Daoy (cell line): Measurements from ENCODE around the gene MLLT1. TPM values are rescaled to one million over a fixed set of nuclear protein-coding genes. Genes with fewer than 3 reads are reported as not detected.

Experiments used
- DNase-seq: peaks from one replicate; pipeline ENCODE4 v3.0.0-alpha.2; 2015; ENCODE audit warnings: low read depth
- total RNA-seq: library from RNA; depleted of rRNA; stranded (reverse); fragments of >200 nt; shearing (Covaris generic); gene quantifications from 2 replicates; pipeline ENCODE4 v1.2.3, GENCODE V29; 2014

Gene MLLT1
- total RNA-seq, 1 experiment from 2014 or later: 15.4 TPM

DNA sequence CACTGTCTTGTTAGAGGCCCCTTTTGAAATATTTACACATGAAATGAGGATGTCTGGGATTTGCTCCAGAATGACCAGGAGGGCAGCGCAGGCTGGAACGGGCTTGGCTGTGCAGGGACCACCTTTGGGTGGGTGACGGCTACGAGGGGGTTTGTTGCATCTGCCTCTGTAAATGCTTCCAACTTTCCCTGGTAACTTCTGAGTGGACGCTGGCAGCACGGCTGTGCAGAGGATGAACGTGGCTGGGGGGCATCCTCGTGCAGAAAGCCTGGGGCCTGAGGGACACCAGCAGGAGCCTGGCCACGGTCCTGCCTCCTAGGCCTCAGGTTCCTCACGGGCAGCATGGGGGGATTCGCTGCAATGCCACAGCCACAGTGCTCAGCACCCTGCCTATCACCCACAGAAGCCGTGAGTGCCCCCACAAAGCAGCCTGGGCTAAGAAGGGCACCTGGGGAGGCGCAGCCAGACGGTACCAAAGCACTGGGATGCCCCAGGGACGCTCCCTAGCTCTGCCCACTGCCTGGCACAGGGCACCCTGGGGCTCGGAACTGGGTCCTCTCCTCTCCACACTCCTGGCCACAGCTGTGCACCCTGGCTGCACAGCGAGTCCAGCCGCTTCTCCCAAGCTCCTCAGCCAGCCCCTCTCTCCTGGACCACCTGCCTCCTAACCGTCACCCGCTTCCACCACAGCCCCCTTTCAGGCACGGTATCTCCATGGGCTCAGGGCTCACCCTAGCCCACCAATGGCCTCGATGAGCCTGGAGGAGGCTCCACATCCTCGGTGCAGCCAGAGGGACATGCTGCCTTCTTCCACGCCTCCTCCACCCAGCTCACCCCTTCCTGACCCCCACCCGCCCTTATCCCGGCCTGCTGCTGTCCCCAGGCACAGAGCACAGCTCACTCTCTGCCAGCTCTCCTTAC is 44.5 kb downstream of the MLLT1 start:
- no peak for DNase-seq

DNA sequence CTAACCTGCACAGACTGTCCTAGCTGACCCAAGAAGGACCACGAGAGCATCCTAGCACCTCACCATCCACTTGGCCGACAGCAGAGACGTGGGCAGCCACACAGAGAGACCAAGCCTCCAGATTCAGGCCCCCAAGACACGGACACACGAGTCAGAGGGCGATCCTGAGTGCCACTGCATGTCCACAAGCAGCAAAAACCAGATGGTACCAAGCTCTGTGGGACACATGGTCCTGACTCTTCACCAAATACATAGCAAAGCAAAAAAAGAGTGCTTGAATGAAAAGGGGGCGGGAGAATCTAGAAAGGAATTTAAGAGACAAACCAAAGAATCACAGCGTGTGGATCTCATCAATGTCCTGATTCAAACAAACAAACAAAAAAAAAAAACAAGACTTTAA is 45.2 kb downstream of the MLLT1 start:
- DNase-seq: no peak

DNA sequence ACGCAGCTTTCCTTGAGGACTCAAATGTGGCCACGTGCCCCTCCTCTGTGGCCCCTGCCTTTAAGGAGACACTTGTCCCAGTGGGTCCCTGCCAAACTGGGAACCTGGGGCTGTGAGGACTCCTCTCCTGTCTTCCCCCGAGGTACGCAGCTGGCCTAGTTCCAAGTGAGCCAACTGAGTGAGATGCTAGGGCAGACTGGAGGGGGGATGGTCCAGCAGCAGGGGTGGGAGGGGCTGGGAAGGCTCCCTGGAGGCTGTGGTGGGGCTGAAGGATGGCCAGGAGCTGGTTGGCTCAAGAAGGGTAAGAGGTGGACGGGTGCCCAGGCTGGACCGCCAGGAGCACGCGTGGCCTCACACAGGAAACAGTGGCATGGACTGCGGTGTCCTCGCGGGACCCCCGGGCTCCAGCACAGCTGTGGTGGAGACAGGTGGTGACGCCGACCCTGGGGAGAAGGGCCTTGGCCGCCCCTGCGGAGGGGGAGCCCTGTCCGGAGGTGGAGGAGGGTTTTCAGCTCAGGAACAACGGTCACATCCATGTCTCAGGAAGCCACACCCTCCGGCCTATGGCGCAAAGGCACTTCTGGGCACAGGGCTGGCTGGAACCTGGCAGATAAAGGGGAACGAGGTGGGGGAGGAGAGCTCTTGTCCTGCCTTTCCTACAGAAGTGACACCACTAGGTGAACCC is 45.8 kb downstream of the MLLT1 start:
- no peak for DNase-seq

DNA sequence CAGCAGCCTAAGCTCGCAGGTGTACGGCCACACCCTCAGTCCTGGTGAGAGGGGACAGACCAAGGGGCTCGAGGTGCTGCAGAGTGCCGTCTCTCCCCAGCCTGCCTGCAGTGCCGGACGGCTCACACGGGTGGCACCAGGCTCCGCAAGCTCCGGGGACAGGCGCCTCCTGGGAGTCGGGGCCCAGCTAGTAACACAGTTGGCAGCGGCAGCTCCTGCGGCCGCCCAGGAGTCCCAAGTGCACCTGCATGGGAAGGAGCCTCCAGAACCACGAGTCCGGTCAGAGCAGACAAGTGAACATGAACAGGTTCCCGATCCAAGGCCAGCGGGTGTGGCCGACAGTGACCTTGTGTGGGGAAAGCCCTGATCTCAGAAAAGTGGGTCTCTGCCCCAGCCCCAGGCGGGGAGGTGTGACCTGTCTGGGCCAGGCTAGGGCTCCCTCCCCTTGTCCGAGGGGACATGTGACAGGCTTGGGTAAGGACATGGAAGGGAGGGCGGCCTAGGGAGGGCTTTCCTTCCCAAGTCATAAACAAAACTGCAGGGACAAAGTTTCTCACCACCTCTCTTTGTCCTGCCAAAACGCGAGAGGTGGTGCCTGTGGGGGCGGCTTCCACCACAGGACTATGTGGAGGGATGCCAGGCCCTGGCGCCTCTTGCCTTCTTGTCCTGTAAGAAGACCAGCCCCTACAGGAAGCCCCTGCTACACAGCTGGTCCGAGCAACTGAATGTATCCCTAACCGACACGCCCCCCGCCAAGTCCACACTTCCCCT is 46.5 kb downstream of the MLLT1 start:
- DNase-seq: no peak

DNA sequence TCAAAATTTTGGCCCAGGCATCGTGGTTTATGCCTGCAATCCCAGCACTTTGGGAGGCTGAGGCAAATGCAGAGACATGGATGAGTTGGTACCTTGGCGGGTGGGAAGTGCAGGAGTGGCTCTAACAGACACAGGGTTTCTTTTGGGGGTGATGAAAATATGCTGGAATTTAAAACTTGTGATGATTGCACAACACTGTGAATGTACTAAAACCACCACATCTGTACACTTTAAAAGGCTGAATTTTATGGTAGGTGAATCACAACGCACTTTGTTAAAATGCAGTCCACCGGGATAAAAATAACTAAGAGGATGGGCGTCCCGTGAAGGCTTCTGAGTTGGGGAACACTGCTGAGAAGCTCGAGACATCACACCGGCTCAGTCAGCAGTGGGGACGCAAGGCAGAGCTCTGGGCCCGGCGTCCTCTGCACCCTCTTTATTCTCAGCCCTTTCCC is 47.1 kb downstream of the MLLT1 start:
- DNase-seq: no peak

DNA sequence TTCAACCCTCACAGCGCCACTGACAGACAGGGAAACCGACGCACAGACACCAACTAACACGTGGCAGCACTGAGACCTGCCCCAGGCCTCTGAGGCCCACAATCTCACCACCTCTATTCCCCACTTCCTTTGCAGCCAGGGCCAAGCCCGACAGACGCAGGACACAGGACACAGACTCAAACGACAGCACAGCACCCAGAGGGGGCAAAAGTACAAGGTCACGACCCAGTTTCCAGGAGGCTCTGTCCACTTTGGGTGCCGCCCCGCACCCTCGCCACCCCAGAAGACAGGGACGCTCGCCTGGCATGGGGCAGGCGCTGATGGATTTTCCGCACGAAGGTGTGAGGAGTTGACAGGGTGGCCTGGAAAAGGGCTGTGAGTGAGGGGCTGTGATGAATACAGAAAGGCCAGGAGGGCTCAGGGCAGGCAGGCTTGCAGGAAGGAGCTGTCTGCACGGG is 48.8 kb downstream of the MLLT1 start:
- DNase-seq: no peak

DNA sequence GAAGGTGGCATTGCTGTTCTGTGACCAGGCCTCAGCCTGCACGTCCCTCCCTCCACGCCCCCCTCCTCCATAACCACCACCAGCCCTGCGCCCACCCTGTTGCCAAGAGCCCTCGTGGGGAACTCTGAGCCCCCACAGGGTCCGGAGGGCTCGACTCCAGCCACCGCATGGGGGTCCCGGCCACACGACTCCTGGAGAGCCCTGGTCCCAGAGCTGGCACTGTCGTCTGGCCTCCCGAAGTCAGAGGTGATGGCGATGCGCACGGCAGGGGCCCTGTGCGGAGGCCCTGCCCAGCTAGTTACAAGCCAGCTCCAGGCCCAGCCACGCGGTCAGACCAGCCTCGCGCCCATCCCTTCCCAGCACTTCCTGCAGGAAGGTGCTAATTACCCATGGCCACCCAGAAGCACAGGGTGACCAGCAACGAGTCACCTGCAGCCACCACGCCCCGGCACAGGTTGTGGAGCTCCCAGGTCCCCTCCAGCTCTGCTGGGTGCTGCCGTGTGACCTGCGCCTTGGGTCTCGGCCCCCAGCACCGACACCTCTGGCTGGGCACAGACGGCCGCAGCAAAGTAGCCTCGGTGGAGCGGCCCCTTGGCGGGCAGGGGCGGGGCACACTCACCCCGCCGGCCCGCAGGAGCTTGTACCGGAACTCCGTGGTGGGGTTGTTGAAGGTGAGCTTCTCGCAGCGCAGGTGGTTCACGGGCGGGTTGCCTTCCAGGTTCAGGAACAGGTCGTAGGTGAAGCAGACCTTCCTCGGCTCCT is 49.6 kb downstream of the MLLT1 start:
- no peak for DNase-seq

DNA sequence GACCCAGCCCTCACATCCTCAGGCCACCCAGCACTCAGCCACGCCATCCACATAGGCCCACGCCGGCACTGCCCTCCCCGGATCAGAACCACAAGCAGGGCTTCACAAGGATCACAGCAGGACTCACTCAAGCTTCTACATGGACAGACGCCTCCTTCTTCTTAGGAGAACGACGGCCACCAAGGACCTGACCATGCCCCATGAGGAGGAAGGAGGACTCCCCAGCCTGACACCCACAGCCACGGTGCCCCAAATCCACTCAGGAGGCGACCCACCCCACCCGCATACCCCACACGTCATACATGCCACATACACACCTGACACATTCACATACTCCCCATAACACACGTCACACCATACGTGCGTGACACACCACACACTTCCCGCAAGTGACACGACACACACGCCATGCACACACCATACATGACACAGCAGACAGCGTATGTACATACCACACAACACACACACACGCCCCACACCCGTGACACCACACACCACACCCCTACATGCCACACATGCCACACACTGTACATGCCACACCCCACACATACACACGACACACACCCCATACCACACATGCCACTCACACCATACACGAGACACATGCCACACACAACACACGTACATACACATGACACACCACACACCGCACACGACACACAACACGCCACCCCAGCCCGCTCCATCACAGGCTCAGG is 50.4 kb downstream of the MLLT1 start:
- DNase-seq: no peak

DNA sequence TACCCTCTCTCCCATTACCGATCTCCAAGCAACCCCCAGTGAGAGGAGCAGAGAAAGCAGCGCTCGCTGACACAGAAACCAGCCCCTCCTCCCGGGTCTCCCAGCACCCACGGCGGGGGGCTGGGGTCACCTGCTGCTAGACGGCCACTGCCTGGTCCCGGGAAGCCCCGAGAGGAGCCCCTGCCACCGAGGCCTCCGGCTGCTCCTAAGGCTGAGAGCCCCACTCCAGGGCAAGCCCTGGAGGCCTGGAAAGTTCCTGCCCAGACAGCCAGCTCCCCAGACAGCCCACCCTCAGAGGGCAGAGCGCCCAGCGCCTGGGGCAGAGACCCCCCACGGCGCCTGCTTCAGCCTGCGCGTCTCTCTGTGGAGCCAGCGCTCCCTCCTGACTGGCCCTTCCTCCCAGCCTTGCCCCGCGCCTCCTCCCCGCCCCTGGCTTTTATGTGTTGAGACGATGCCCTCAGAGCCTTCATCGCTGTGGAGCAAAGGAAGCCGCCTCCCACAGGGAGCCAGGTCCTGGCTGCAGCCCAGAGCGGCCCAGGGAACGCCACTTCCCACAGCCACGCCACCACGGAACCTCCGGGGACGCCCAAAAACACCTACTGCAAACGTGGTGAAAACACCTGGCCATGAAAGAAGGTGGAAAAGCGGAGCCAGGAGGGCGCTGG is 51.1 kb downstream of the MLLT1 start:
- DNase-seq: no peak

DNA sequence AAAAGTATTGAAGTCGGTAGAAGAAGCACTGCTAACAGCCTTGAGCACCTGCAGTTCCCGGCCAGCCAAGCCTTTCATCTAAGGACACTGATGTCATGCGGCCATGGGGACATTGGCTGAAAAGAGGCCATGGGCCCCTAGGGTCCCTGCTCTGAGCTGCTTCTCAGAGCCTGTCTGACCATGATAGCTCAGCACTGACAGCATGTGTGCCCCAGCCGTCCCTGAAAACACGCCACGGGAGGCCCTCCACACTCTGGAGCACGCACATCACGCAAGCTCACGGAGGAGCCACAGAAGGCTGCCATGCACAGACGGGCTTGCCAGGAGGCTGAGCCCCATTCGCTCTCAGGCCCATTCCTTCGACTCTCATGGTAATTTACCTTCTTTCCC is 51.8 kb downstream of the MLLT1 start:
- no peak for DNase-seq

DNA sequence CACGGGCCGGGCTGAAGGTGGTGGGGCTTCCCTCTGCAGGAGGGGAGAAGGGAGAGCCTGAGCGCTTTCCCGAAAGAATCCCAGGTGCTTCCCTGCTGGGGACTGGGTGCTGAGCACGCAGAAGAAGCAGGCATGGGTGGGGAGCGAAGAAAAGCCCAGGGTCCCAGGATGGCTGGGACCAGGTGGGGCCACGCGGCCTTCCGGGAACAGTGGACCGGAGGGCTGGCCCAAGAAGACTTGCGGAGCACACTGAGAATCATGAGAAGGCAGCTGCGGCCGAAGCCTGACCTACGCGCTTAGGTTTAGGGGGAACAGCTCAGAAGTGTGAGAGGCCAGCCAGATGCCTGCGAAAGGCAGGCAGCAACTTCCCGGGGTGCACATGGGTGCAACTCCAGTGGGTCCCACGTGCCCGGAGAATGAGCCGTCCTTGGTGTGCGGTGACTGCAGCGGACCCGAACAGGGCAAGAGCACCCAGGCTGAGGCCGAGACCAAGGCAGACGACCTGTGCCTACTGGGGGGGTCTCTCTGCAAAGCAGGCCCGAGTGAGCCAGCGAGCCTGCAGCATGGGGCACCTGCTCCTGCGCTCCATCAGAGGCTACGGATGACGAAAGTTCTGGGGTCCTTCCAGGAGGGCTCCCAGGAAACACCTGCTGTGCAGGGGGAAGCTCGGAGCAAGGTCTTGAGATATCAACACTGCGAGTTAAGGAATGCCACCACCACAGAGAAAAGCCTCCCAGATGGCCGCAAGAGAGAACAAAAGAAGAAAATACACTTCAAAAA is 52.4 kb downstream of the MLLT1 start:
- DNase-seq: no peak

DNA sequence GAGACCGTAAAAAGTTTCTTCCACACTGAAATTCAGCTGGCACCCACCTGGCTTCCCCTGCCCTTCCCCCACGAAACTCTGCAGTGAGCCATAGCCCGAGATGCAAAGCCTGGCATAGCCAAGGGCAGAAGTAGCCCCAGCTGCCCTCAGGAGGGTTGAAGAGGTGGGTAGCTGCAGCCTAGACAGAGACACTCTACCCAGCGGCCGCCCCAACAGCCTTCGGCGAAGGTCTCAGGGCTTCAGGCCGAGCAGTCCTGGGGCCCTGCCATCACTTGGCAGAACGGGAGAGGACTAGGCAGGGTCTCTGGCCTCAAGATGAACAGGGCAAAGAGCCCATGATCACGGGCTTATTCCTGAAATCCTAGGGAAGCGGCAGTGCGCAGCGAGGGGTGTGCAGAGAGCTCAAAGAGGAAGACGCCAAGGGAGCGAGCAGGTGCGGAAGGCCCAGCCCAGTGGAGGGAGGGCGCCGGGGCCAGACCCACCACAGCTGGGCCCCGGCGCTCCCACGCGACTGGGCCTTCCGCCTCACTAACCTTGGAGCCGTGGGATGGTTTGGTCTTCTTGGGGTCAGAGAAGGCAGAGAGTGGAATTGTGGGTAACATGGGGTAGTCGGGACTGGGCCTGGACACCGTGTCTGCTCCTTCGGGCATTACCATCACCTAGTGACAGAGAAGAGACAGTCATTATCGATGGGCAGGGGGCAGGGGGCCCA is 53.2 kb downstream of the MLLT1 start:
- DNase-seq: no peak

DNA sequence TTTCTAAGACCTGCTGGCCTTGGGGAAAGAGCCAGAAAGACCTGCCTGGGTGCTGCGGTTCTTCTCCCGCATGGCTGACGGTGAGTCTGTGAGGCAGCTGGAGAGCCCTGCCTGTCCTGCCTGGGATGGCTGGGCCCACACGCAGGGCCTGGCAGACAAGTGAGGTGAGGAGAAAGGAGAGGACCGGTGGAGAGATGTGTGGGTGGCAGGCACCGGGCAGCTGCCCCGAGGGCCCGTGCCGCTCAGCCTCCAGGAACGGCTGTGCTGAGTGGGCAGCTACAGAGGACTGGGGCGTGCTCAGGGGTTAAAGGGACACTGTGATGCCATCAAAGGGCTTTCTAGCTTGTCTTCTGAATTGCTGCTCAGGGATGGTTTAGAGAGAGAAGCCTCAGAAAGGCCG is 53.8 kb downstream of the MLLT1 start:
- DNase-seq: no peak

DNA sequence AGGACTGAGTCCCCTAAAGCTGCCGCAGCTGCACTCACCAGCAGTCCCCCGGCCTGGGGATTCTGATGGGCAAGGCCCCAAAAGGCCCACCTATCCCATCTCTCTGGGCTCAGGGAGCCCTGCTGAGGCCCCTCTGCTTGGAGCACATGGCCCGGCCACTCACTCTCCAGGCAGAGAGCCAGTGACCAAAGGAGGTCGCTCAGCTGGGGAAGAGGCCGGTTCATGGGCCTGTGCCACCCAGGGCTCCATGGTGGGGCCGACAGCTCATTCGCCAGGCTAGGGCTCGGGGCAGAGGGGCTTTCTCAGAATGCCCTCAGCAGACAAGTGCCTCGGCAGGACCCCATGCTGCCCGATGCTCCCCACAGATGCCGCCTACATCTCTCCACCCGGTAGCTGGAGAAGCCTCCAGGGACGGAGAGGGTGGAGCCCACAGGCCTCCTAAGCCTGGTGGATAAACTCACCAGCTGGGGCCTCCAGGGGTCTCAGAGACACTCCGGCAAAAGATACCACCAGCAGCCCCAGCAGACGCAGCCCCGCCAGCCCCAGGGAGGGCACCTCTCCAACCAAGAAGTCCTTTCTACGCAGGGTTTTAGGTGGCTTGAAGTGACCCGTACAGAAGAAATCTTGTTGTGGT is 54.4 kb downstream of the MLLT1 start:
- DNase-seq: no peak

DNA sequence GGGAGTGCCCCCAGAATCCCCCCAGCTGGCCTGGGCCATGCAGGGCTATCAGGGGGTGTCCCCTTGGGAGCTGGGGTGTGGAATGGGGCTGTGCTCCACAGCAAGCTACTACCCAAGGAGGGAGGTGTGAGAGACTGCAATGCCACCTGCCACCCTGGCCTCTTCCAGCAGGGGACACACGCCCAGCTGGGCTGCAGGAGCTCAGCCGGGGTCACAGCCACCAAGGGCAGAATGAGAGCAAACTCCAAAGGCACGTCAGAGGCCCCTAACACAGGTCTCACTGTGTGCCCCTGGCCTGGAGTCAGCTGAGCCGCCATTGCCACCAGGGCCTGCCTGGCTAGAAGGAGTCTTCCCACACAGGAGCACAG is 55.5 kb downstream of the MLLT1 start:
- DNase-seq: no peak

DNA sequence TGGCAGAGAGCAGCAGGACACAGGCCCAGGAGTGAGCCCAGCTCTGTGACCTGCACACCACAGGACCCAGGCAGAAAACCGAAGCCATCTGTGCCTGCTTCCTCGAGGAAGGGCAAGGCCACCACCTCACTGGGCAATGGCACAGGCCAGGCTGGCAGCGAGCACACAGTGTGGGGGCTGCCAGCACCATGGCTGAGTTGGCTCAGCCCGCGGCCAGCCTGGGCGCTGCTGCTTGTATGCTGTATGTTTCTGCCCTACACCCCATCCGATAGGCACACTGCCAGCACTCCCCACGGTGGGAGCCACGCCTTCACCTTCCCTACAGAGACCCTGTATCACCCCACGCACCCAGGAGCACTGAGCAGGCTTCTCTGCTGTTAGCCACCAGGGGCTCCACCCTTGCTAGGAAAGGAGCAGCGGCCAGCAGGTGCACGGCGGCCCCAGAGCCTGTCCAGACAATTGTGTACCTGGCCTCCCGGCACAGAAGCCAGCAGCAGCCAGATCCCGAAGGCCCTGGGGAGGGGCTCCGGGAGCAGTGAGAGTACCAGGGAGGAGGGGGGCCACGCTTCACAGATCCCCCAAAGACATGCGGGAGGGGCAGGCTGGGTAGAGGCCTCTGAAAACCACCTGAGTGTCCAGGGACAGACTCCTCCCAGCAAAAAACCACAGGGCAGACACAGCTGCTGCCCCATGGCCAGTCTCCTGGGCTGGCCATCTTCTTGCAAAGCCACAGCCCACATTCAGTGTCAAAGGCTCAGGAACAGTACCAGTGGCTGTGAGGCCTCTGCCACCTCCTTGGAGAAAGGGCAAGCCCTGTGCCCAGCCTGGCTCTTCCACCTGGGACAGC is 56.1 kb downstream of the MLLT1 start:
- DNase-seq: no peak

DNA sequence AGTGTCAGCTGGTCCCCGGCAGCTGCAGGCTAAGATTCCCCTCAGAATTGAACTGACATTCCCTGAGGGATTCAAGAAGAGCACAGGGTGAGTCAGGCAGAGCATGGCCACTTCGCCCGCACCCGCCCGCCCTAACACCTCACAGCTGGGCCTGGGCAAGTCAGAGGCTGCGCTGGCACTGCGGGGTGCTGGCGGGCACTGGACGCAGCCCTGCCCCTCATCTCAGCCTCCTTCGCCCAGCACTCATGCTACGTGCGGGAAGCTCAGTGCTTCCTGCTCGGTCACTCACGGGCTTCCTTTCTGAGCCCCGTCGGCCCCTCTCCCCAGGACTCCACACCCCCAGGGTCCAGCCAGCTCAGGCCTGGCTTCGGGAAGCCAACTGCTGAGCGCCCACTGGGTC is 56.9 kb downstream of the MLLT1 start:
- no peak for DNase-seq
